Activated CD4-positive, alpha-beta T cell treated with anti-CD3 and anti-CD28 coated beads, Interleukin-2, amount 50 U/mL, for 24 hours (primary cell): Measurements from ENCODE around the gene TTC16.

Experiments
- DNase-seq, 2 donors: peaks; one replicate each; pipeline ENCODE4 v3.0.0-alpha.2; 2020; ENCODE audit warnings: low read depth in 1 of 2, low spot score in 1 of 2

The TTC16 gene

DNA sequence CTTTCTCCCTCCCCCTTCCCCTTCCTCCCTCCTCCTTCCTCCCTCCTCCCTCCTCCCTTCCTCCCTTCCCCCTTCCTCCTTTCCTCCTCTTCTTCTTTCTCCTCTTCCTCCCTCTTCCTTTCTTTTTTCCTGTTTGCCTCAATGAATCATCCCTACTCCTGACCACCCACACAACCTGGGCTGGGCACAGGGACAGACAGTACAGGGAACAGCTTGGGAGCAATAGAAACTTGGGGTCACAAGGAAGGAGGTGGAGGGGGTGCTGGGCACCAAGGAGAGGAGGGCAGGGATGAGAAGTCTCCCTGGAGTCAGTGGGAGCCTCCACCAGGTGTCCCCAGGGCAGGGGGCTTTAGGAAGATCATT is 5.0 kb downstream of the TTC16 start:
- DNase-seq = no peak

DNA sequence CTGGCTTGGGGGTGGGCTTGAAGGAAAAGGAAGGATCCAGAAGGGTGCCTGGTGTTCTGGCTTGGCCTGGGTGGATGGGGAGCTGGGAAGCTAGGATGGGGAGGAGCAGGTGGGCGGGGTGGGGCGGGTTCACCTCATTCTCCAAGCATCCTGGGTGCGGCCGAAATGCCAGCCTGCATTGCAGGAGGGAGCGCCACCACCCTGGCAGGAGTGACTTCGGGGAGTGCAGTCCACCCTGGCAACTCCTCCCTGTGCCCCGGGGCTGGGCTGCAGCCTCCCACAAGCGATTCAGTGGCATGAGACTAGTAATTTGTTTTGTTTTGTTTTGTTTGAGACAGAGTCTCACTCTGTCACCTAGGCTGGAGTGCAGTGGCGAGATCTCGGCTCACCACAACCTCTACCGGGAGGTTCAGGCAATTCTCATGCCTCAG is 5.5 kb downstream of the TTC16 start:
- DNase-seq = no peak

DNA sequence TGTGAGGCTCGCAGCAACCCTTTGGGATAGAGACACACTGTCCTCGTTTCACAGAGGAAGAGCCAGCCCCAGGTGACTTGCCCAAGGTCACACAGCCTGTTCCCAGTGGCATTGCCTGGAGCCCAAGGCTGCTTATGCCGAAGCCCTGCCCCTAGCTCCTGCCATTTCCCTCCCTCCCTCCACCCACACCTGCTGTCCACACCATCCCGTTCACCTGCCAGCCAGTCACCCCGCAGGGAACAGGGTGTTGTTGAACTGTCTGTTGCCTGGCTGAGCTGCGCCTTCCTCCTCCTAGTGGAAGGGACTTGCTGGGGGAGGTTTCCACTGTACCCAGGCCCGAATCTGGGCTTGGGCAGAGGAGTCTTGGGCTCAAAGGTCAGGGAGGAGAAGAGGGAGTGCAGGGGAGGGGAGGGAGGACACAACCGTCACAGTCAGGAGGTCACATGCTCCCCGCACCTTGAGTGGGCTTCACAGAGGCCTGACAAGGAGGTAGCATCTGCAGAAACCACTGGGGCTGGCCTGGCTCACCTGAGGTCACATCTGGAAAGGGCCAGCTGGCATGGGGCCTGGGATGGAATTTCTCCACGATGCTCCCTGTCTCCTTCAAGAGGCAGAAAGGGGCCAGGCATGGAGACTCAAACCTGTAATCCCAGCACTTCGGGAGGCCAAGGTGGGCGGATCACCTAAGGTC is 6.3 kb downstream of the TTC16 start:
- DNase-seq = no peak

DNA sequence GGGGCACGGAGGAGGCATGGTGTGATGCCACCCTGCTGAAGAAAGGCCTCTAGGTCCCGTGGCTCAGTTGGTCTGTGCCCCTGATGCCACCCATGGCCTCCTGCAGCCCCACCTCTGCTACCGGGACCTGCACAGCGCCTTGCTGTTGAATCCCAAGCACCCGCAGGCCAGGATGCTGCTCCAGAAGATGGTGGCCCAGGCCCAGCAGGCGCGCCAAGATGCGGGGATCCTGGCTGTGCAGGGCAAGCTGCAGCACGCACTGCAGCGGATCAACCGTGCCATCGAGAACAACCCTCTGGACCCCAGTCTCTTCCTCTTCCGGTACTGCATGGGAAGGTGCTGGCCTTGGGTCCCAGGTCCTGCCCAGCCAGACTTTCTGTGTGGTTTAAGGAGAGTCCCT is 7.1 kb downstream of the TTC16 start:
- no peak for DNase-seq

DNA sequence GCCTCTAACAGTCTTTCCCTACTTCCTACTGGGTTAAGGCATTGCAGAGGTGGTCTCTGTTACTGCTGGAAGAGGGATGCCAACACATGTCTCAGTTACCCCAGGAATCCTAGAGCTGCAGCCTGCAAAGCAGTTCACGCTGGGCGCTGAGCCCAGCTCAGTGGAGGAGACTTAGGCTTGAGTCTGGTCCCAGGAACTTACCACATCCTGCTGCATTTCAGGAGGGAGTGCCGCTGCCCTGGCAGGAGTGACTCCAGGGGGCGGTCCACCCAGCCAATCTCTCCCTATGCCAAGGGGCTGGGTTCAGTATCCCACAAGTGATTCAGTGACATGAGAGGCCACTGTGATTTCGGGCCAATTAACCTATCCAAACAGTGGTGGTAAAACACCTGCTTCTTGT is 7.6 kb downstream of the TTC16 start:
- DNase-seq = no peak

DNA sequence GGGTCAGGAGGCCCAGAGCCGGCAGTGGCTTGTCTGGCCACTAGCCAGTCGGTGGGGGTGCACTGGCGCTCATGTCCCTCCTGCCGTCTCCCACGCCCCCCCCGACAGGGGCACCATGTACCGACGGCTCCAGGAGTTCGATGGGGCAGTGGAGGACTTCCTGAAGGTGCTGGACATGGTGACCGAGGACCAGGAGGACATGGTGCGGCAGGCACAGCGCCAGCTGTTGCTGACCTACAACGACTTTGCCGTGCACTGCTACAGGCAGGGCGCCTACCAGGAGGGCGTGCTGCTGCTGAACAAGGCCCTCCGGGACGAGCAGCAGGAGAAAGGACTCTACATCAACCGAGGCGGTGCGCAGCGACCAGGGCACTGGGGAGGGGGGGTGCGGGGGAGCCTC is 8.1 kb downstream of the TTC16 start:
- DNase-seq = no peak

DNA sequence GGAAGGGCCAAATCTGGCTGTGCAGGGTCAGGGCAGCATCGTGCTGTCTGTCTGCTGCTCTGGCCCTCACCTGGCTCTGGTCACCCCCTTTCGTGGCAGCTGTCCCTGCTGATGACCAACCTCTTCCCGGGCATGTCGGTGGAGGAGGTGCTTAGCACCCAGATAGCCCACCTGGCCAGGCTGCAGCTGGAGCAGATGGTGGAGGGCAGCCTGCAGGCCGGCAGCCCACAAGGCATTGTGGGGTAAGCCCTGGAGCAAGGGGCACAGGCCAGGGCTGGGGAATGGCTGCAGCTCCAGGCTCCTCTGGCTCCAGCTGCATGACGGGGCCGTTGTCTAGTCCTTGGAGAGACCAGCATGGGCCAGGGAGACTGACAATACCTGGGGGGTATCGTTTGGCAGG is 11.0 kb downstream of the TTC16 start:
- DNase-seq = no peak

DNA sequence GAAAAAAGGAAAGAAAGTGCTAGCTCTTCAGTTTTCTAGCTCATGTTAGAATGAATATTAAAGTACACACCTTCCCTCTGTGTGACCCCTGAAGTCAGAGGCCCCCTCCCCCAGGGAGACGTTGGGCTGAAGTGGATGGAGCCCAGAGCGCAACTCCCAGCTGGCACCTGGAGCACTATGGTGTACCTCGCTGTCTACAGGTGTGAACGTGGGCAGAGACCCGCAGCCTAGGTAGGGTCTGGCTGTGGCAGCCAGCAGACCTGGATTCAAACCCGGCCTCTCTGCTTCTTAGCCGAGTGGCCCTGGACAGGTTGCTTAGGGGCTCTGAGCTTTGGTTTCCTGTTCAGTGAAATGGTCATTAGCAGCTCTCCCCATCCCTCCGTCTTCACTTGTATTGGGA is 12.9 kb downstream of the TTC16 start:
- DNase-seq = no peak

DNA sequence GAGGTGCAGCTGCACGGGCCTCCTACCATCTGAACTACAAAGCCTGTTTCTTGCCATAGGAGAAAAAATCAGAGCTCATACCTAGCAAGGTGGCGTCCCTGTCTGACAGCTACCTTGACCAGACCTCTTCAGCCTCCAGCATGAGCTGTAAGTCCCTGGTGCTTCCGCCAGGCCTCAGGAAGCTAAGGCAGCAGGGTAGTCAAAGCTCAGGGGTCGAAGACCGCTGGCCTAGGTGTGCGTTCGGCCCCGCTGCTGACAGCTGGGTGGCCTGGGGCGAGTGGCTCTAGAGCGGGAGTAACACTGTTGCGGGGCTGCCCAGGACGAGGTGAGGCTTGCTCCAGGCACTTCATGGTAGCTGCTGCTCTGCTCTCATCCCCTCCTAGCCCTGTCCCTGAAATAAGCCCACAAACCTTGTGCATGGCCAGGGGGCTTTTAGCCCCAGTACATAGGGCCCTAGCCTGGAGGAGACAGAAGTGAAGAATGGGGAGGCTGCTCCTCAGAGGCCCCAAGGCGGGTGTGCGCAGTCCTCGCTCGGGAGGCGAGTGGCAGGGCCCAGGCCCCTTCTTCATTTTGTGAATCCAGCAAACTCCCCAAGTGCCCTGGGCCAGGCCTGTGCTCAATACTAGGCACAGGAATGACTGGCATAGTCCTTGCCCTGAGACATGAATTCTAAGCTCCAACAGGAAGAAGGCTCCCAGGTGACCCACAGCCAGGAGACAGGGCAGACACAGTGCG is 13.8 kb downstream of the TTC16 start:
- no peak for DNase-seq

DNA sequence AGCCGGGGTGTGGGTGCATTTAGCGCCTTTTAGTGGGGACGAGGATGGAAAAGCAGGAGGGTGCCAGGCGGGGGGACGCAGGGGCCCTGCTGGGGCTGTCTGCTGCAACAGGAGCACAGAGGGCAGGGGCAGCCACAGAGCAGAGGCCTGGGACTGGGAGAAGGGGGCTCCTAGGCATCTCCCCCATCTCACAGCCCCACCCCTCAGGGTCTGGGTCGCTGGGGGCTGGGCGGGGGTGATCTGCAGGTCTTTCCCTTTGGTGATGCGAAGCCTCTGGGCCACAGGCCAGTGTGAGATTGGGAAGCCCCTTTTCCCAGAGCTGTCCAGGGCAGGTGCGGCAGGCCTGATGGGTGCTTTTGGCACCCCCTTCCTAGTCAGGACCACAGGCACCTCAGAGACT is 14.4 kb downstream of the TTC16 start:
- DNase-seq = no peak

DNA sequence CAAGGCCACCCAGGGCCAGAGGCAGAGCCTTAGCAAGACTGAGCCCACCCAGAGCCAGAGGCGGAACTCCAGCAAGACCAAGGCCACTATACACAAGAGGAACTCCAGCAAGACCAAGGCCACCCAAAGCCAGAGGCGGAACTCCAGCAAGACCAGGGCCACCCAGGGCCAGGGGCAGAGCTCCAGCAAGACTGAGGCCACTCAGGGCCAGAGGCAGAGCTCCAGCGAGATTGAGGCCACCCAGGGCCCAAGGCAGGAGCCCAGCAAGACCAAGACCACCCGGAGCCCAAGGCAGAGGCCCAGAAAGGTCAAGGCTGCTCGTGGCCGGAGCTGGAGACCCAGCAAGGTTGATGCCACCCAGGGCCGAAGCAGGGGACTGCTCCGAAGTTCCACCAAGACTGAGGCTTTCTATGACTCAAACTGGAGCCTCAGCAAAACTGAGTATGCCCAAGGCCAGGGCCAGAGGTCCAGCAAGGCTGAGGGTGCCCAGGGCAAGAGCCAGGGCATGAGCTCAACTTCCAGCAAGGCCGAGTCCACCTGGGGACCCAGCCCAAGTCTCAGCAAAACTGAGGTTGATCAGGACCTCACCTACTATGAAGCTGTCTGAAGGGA is 15.0 kb downstream of the TTC16 start:
- DNase-seq = no peak

DNA sequence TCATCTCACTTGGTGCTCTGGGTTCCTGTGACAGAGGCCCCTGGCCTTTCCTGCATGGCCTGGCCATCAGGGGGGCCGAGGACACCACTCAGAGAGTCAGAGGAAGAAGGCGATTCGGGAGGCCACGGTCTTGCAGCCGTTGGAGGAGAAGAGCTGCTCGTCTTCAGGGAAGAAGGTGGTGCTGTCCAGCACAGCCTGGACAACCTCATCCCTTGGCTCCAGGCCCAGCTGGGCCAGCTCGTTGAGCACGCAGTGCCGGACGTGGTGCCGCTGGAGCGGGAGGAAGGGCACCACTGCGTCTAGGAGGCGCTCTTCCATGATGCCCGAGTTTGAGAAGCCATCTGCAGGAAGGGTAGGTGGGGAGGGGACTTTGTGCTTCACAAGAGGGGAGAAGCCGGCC is 16.1 kb downstream of the TTC16 start:
- no peak for DNase-seq

DNA sequence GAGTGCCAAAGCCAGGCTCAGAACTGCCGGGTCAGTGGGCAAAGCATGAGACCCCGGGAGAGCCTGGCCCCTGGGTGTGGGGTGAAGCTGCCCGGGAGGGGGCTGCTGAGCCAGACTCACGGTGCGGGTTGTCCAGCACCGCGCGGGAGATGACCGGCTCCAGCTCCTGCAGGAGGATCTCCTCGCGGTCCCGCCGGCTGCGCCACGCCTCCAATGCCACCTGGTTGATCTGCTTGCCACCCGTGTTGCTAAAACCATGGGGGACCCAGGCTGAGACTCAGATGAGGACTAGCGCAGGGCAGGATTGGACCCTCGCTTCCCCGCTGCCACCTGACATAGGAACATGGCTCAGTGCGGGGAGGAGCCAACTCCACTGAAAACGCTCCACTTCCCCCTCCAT is 16.6 kb downstream of the TTC16 start:
- DNase-seq = no peak

DNA sequence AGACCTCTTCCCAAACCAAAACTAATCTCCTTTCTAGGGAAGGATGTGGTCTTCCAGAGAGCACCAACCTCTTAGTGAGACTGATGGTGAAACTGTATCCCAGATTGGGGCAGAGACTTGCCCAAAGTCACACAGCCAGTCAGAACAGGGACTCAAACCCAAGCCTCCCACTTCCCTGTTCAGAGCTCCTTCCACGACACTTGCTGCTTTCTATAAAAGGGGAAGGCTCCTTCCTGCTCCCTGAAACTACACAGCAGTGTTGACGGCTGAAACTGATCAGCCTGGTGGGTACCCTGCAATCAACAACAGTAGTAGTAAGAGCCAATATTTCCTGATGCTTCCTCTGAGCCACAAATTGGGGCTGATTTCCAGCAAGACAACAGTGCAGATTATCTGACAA is 17.7 kb downstream of the TTC16 start:
- DNase-seq = no peak

DNA sequence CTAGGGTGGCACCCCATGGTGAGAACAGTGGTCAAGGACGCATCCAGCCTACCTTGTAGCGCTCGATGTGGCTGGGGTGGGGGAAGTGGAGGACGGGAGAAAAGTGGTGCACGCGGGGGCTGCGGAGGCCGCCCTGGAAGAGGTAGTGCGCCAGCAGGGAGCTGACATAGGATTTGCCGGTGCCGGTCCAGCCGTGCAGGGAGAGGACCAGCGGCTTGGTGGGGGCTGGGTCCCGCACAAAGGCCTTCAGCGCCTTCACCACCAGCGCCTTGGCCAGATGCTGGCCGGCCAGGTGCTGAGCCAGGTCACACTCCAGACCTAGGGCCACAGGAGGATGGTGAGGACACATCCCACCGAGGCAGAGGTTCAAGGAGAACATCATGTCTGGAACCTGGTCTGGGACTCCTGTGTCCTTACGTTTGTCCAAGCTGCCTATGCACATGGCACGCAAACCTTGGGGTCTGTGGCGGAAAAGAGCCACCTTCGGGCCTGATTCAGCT is 18.4 kb downstream of the TTC16 start:
- no peak for DNase-seq

DNA sequence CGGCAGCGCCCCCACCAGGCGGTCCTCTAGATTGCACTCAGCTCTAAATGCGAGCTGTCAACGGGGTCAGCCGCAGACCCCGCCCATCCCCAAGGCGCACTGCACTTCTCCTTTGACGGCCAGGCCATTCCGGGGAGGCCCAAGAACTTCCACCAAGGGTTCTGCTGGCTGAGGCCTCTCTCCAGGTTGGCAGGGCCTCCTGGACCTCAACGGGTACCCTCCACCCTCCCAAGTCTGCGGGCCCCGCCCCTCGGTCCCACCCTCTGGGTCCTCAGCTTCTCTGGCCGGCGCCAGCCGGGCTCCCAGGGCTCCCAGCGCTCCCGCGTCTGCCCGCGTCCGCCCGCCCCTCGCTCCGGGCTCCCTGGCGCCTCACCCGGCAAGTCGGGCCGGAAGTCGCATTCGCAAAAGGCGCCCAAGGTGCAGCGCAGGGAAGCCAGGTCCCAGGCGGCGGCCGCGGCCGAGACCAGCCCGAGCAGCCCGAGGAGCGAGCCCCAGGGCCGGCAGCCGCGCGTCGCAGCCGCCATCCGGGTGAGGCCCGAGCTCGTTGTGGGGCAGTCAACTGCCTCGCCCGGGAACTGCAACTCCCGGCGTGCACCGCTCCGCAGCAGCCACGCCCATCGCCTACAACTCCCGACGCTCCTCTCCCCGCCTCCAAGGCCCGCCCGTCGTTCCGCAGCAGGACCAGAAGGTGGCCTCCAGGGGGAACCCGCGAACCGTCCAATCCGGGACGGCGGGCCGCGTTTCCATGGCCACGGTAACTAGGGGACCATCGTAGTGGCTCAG is 19.1 kb downstream of the TTC16 start, which contains the start of gene TOR2A:
Gene TOR2A (minus strand): TSS at position 548 of the 783 bp plus-strand sequence. CDS start 24 bp downstream, at position 524.
- peak; percentile 96 to 97 for DNase-seq

DNA sequence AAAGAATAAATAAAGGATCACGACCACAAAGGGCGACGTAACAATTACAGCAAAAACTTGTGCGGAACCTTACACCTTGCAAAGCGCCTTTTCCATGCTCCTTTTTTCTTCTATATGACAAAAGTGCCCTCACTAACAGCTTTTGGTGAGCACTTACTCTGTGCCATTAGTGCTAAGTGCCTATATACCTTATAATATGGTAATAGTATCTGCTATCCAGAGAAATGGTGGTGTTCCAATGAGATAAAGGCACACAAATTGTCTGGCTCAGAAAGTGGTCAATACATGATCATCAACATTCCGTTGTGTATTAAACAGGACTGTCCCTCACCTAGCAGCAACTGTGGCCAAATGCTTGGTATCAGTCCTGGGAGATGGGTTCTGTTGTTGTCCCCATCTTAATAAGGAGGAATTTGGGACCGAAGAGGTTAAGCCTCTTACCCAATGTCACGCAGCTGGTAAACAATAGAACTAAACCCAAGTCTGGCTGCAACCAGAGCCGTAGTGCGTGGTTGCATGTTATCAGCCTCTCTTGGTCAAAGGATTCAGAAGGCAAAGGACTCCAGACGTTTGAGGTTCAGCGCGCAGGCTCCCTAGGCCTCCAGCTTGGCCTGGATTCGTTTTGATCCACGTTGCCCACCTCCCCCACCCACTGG is 19.8 kb downstream of the TTC16 start:
- no peak for DNase-seq

DNA sequence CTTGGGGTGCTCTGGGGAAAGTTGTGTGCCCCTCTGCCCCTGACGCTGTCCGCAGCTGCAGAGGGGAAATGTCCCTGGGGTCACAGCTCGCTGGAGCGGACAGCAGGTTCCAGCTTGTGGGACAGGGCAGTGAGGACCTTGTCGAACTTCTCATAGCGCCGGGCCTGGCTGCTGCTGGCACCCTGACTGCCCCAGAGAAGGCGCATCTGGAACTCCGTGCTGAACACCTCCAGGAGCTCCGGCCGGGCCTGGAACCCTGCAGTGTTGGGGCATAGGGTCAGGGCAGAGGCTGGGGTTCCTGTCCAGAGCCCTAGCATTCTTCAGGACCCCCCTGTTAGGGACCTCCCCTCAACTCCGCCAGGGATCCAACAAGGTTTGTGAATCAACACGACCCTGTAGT is 22.8 kb downstream of the TTC16 start:
- DNase-seq = no peak

DNA sequence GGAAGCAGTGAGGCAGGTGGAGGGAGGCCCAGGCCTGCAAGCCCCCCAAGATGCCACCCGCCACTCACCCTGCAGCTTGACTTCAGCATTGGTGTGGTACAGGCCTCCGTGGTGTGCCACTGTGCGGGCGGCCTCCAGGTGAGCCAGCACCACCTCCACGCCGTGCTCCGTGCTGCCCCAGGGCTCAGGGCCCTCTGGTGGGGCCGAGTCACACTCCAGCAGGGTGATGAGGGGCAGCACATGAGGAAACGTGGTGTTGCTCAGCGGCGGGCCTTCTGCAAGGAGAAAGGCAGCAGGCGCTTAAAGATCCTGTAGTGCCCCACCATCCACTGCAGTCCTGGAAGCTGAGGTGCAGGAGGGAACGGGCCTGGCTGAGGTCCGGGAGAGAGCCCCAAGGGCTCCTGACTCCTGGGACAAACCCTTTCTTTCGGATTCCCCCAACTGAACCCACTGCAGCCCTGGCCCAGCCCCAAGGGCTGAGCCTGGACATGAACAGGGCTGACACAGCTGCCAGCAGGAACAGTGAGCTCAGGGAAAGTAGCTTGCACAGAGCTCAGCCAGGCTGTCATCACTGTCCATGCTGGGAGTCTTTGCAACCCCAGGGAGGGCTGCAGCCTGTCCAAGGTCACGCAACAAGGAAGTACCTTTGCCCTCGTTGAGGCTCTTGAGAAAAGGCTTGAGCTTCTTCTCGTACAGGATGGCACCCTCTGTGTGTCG is 23.9 kb downstream of the TTC16 start:
- DNase-seq = no peak

DNA sequence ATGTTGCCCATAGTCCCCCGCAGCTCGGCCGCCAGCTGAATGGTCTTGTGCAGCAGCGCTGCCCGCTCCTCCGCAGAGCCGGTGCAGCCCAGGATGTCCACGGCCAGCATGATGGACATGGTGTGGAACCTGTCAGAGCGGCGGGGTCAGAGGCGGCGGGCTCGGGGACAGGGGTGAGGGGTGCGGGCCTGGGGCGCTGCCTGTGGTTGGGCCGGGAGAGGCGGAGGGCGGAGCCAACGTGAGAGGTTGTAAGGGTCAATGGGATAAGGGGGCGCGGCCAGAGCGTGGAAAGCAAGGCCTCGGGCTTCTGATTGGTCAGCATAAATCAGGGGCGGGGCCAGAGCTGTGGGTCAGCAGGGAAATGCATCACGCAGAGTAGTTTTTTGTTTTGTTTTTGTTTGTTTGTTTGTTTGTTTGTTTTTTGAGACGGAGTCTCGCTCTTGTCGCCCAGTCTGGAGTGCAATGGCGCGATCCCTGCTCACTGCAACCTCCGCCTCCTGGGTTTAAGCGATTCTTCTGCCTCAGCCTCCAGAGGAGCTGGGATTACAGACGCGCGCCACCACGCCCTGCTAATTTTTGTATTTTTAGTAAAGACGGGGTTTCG is 26.1 kb downstream of the TTC16 start:
- DNase-seq = no peak
